AG20443 (cell line): ENCODE measurements around the gene CMTM2.

ENCODE experiments used
- DNase-seq: peaks from one replicate; pipeline ENCODE4 v3.0.0; 2012; ENCODE audit warnings: low spot score, mixed read lengths

Gene CMTM2, protein sequence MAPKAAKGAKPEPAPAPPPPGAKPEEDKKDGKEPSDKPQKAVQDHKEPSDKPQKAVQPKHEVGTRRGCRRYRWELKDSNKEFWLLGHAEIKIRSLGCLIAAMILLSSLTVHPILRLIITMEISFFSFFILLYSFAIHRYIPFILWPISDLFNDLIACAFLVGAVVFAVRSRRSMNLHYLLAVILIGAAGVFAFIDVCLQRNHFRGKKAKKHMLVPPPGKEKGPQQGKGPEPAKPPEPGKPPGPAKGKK

DNA sequence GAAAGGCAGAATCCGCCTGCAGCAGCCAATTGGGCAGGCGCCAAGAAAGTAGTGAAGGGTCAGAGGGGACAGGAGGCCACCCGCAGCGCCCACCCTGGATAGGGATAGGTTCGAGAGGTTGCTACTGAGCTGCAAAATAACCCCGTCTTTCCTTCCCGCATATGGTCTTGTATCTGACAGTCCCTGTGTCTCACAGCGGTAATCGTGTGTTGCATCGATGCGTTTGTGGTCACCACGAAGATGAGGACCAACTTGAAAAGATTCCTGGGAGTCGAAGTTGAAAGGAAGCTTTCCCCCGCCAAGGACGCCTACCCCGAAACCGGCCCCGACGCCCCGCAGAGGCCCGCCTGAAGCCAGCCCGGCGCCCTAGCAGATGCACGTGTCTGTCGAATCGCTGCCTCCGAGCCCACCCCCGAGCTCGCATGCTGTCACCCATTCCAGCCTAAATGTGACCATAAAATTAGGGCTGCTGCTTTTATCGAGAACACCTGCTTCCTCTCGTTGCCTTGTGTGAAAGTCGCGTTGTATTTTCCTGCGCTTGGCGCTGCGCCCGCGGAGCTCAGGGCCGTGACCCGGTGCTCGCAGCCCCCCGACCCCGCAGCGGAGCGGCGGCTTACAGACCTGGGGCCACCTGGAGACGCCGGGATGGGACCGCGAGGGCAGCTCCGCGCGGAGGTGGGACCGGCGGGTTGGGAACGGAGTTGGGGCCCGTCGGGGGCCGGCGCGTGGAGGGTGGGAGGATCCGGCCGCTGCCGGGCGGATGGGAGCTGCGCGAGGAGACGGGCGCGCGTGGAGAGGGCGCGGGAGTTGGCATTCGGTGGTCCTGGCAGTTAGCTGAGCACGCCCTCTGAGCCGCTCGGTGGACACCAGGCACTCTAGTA is at the start of gene CMTM2:
TSS of gene CMTM2 (plus strand) at position 813 of the 881 bp plus-strand sequence. CDS start 145 bp downstream, outside the sequence.
- DNase-seq = peak; percentile 28

DNA sequence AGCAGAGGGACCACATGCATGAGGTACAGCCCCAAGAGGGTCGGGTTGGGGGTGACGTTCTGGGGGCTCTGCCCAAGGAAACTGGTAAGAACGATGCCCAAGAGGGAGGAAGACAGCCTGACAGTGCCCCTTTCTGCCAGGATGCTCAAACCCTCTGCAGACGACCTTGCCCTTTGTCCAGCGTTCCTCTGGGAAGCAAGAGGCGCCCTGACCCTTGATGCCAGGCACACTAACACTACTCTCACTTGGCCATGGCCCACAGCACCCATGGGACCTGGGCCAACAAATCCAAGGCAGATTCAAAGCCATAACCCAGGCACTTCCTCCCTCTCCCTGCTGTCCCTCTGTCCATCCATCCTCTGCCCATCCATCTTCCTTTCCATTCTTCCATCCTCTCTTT is 49.8 kb upstream of the CMTM2 start:
- no peak for DNase-seq

DNA sequence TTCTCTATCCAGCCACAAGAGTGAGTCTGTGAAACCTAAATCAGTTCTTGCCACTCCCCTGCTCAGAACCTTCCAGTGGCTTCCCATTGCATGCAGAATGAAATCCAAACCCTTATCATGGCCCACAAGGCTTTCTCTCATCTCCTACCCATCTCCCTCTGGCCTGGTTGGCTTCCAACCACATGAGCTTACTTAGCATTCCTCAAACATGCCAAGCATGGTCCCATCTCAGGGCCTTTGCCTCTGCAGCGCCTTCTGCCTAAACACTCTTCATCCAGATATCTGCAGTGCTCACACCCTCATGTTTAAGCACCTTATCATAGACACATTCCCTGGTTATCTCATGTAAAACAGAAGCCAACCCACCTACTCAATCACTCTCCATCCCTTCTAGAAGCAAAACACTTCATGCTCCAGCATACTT is 44.9 kb upstream of the CMTM2 start:
- no peak for DNase-seq

DNA sequence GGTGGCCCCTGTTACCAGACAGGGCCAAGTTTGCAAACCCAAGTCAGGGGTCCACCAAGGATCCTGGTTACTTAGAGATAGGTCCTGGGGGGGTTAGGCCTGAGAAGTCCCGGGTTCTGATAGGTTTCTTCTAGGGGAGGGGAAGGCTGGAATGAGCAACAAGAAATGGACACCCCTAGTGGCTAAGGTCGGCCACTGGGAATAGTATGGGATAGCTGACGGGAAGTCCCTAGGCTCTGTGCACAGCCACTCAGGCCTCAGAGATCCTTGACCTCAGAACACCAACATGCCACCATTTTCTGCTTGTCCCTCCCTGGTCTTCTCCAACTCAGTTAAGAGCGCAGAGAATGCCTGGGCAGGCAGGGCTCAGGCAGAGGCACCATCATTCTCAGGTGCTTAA is 42.7 kb upstream of the CMTM2 start:
- DNase-seq = no peak

DNA sequence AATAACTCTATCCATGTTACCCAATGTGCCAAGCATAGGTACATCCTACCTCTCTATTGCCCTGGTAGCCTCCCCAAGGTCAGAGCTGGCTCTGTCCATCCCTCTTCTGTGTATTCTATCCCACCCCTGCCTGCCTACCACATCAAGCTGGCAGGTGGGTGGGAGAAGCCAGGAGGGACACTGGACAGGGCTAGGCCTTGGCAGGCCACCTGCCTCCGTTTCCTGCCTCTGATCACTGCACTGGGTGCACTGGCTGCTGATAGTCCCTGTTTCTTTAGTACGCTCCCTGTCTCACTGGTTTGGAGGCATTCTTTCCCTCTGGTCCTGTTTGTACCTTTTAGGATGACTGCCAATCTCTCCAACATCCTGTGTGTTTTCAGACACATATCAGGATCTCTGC is 42.0 kb upstream of the CMTM2 start:
- no peak for DNase-seq

DNA sequence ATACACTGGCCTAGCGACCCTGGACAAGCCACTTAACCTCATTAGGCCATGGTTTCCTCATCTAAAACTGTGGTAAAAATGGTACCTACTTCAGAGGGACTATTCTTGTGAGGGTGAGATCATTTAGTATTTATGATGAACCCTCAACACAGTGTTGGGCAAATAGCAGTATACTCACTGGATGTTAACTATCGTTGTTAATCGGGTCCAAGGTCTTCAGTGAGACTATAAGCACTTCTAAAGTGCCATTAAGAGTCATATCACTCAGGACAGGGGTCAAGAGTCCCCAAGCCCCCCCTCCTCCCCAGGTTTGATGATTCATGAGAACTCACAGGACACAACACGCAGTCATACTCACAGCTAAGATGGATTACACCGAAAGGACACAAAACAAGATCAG is 40.4 kb upstream of the CMTM2 start:
- no peak for DNase-seq

DNA sequence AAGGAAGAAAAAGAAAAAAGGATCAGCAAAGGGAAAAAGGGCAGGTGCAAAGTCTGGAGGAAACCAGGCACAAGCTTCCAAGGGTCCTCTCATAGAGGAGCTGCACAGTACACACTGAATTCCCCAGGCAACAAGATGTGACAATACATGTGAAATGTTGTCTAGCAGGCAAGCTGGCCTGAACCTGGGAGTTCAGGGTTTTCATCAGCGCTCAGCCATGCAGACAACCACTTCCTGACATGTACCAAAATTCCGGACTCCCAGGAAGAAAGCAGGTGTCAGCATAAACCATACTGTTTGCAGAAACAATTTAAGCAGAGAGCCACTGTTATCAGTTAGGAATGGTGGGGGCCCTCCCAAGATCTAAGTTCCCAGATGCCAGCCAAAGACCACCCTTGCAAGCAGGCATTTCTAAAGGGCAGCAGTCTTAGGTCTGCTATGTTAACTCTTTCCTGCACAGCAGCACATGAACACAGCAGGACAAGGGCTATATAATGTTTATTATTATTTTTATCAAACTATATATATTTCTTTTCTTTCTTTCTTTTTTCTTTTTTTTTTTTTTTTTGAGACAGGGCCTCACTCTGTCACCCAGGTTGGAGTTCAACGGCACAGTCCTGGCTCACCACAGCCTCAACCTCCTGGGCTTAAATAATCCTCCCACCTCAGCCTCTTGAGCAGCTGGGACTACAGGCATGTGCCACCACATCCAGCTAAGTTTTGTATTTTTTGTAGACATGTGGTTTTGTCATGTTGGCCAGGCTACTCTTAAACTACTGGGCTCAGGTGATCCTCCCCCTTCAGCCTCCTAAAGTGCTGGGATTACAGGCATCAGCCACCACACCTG is 39.4 kb upstream of the CMTM2 start:
- DNase-seq = no peak

DNA sequence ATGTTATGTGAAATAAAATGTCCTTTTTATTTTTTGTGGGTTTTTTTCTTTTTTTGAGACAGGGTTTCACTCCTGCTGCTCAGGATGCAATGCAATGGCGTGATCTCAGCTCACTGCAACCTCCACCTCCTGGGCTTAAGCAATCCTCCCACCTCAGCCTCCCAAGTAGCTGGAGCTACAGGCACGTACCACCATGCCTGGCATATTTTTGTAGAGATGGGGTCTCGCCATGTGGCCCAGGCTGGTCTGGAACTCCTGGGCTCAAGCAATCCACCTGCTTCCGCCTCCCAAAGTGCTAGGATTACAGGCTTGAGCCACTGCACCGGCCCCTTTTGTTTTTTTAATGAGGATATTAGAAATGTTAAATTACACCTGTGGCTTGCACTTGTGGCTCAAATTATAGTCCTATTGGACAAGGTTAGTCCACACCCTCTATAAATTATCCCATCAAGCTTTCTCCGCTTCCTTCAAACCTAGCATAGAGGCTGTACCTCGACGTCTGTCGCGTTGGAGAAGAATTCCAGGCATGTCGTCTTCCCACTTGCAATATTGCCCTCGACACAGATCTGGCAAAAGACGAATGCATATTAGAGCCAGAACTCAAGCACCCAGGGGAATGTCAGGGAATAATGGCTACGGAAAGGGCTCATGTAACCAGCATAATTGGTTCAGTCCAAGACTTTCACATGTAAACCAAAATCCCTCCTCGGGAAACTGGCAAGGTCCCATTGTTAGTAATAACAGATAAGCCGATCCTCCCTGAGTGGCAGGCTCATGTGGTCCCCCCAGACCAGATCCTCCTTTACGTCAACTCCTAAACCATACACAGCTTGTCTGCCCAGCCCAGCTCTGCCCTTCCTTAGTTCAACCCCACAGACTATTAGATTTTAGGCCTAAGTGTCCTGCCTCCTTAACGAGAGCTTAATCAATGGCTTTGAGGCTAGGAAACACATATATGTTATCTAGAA is 37.6 kb upstream of the CMTM2 start:
- no peak for DNase-seq

DNA sequence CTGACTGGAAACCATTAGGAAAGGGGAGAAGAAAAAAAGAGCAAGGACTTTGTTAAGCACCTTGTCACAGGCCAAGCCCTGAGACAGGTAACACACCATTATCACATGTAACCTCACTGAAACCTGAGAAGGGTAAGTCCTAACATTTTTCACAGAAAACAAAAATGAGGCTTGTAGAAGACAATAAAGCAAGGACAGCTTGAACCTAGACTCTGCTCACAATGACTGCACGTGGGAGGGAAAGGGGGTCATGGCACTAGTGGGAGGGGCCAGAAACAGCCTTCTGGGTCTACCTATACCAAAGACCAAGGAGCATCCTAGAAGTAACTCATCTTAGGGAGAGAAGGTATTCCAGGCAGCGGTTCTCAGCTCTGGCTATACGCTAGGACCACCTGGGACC is 36.9 kb upstream of the CMTM2 start:
- DNase-seq = no peak

DNA sequence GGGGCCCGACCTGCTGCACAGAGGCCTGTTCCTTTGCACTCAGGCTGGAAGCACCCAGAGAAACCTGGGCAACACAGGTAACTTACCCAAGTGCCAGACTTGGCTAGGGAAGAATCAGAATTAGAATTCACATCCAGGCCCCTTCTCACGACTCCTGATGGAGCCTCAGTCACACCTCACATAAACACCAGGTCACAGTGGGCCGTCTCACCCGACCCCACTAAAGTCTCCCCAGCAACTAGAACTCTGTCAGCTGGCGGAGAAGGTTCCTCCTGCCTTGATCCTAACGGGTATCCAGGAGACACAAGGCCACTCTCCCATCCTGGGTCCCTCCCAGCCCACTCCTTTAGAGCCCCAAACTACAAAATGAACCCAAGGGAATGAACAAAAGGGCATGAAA is 35.7 kb upstream of the CMTM2 start:
- DNase-seq = no peak

DNA sequence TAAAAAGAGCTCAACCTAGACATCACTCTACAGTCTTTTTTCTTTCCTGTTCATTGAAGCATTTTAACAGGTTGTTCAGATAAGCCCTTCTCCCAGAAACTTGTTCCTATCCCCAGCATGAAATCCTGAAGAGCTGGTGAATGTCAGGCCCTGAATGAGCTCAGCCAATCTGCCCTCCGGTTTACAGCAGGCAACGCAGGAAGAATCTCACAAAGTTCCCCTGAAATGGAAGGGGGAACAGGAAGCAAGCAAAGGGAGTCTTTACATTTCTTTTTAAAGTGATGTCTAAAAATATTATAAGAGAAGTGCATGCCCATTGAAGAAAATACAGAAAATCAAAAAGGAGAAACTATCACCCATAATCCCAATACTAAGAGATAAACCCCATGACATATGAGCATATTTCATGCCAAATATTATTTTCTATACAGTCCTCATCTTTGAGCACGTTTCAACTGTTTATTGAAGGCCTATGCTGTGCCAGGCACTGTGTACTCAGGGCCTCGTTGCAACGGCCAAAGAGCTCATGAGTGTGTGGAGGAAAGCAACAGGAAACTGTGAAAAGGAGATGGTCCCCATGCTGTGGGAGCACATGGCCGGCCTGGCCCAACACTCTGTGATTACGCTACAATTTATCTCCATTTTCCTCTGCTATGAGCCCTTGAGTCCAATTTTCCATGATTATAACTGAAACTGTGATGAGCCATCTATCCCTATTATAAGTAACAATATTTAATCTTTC is 35.1 kb upstream of the CMTM2 start:
- DNase-seq = no peak

DNA sequence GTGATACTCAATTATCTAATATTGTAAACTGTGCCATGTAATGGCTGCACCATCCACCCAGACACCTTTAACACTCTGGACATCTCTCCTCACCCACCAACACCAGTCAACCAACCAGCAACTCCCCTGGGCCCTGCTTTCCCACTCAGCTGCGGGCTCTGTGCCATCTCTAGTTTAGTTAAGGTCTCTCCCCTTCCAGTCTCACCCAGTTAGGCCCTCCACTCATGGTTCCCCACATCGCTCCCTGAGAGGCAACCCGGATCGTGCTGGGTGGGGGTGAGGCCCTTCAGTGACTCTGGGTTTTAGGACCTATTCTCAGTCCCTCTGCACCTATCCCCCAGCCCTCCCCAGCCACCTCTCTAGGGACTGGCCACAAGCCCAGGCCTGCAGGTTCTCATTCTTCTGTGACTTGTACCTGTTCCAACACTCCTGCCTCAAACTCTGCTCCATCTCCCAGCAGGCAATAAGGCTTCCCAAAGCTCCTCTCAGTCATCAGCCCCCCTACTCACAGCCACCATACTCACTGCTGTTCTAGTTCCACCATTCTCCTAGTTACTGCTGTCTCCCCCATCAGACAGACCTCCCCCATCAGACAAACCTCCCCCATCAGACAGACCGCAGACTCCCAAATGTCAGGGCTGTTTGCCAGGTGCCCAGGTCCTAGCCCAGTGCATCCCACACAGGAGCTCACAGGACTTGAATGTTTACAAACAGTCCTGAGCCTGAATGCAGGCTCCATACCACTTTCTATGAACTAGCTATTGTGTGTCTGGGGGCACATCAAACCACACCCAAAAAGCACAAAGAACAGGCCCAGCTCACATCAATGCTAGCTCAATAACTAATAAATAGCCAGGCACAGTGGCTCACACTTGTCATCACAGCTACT is 31.9 kb upstream of the CMTM2 start:
- DNase-seq = no peak

DNA sequence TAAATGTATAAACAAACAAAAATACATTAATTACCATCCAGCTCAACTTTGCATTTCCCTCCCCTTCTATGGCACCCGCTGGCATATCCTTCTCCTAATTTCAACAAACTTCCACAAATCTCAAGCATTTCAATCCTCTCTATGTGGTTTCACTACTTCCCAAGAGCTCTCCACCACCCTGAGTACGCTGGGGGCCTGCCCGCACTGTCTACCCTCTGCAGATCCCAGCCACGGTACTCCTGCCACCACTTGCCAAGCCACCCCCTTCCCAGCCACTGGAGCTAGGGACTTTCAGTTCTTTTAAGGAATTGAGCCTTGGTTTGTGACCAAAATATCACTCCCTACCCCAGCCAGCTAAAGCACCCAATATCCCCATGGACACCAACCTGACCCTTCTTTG is 31.2 kb upstream of the CMTM2 start:
- no peak for DNase-seq

DNA sequence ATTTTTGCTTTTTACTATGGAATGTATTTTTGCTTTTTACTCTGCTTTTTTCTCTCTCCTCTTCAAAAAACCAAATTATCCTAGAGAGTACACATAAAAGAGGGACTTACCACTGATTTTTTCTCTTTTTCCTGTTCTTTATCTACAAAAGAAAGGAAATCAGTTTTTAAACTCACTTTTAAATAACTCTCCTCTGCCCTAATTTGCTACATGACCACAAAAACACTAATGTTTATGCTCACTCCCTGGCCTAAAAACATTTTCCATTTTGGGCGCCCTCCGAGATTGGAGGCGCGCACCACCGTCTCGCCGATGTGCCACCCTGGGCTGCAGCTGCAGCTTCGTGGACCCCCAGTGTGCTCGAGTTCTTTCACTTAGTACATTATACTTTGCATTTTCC is 30.4 kb upstream of the CMTM2 start:
- no peak for DNase-seq

DNA sequence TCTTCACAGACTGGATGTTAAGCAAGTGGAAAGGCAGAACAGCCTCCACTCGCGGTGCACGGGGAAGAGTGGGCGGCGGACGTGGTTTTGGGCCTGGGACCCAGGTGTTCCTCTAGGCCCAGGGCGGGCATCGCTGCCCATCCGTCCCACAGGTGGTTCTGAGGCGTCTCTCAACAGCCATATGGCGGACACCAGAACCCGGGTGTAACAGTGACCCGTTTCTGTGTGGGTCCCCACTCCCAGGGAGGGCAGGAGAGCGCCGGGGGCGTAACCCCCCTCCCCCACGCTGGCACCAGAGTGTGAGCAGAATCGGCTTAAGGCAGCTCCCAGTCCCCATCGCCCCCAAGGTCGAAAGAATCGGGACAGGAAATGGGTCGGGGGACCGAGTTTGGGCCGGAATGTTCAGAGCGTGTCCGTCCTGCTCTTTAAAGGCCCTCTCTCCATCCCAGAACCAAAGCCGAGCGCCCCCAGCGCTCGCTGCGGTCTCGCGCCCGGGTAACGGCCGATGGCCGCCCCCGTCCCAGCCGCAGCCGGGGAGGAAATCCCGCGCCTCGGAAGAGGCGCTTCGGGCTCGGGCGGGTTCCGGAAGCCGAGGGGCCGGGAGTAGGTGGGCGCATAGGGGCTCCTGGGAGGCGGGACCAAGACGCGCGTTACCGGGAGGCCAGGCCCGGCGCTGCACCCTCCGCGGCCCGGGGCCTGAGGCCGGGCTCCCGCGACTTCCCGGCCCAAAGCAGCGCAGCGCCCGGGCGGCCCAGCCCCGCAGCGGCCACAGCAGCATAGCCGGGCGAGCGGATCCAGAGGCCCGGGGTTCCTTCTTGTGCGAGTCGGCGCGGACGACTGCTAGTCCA is 29.8 kb upstream of the CMTM2 start, which contains the start of gene TK2:
TSS of gene TK2 (minus strand) at position 839 of the 848 bp plus-strand sequence. CDS start at position 778, 61 bp downstream.
- DNase-seq = peak; percentile 92

DNA sequence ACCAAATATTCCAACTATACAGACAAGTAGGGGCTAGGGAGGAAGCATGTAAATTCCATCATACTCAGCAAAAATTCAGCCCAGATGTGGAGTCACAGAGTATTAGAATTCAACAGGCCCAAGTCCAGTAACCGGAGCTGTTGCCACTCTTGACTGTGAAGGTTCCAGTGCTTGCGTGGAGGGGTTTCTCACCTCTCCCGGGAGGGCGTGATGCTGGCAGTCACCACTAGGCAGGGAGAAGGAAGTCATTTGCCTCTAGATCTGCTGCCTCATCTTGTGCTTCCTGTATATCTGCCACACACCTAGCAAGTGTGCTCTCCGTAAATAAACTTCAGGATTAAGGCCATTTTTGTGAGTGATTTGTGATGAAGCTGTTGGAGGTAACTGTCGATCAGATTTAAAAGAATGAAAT is 27.9 kb upstream of the CMTM2 start:
- DNase-seq = peak; percentile 27

DNA sequence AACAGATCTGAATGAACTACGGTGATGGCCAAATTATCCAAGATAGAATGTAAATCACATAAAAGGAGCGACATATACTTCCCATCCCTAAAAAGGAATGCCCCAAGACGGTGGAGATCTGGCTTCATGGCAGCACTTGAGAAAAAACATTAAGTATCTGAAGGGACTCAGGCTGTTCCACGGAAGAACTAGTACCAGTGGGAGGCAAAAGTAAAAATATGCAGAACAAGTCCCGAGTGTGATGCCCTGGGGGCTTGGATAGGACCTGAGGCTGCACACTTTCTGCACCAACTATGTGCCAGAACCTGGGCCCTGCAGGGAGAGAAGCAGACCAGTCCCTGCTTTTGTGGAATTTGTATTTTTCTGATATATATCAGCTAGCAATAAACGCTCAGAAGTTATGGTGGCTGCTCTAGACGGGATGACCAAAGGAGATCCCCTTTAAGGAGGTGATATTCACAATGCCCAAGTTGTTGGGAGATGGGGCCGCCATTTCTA is 27.4 kb upstream of the CMTM2 start:
- DNase-seq = no peak
